SK-N-MC (cell line): Measurements from ENCODE around the gene CHTF18.

ENCODE experiments used
- DNase-seq: peaks from one replicate; pipeline ENCODE4 v3.0.0-alpha.2; 2011; ENCODE audit warnings: low read depth, low spot score
- H3K27ac ChIP-seq: fragments of 200-600 bp; sonication (generic); 2 replicates; pipeline ENCODE4 v1.5.1; 2016; ENCODE audit warnings: mixed run types
- H3K36me3 ChIP-seq: fragments of 200-600 bp; sonication (generic); 2 replicates; pipeline ENCODE4 v1.6.1; 2017; ENCODE audit warnings: antibody characterized with exemption, low read length, mixed read lengths; ENCODE audit not compliant: insufficient read depth
- H3K4me3 ChIP-seq: fragments of 200-600 bp; sonication (generic); 2 replicates; pipeline ENCODE4 v1.5.1; 2016
- H3K9ac ChIP-seq: fragments of 200-600 bp; sonication (generic); 2 replicates; pipeline ENCODE4 v1.8.0; 2017; ENCODE audit warnings: mixed run types, mixed read lengths; ENCODE audit not compliant: insufficient read length
- H3K9me3 ChIP-seq: fragments of 200-600 bp; sonication (generic); 2 replicates; pipeline ENCODE4 v1.6.1; 2017; ENCODE audit warnings: low read depth, mild to moderate bottlenecking, antibody characterized with exemption, low read length, moderate library complexity, mixed read lengths
- EZH2 ChIP-seq: fragments of 200-600 bp; sonication (generic); IDR thresholded peaks from one replicate; pipeline ENCODE4 v1.6.1; 2017; ENCODE audit warnings: antibody characterized with exemption
- FOXP2 ChIP-seq: optimal IDR thresholded peaks from 2 replicates; pipeline ENCODE3; 2011; ENCODE audit warnings: mild to moderate bottlenecking, moderate library complexity; ENCODE audit not compliant: insufficient read depth; ENCODE audit errors: extremely low read length, control extremely low read depth
- POLR2AphosphoS5 ChIP-seq: IDR thresholded peaks from 2 replicates; pipeline ENCODE4 v1.6.1; 2012; ENCODE audit warnings: mild to moderate bottlenecking, low read depth, low read length, borderline replicate concordance

CHTF18 gene

DNA sequence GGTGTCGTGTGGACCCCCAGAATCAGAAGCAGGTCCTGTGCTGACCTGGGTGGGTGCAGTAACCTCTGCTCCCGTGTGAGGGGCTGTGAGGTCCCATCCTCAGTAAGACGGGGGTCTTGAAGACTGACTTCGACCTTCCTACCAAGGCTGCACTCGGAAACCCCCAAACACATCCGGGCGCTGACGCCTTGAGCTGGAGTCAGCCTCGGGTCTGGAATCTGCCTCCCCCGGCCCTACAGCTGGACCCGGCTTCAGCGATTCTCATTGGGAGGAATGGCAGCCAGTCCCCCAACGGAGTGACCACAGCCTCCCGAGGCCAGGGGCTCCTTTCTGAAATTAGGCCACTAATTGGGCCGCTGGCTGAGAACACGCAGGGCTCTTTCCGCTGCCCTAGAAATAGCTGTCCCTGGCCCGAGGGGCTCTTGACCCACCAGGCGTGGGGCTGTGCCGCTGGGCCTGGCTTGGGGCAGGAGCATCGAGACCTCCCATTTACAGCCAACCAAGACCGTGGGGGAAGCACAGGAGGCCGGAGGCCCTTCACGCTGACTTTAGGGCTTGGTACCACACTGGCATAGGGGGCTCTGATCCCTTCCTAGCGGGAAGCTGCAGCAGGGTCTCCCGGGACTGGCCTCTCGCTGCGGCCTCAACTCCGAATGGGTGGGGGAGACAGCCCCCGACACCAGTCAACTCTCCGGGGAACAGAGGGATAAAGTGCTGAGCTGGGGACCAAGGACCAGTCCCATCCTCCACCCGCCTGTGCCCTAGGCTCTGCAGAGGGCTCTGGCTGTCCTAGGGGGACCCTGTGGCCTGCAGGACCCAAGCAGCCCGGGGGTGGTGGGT, 14.7 kb downstream of the CHTF18 start:
- Histone ChIP-seq H3K36me3 (no peaks in the 10 kb centered on the region), H3K27ac (no peak overlapping the region), H3K9me3 (no peaks in the 10 kb centered on the region), H3K4me3 (no peak overlapping the region), H3K9ac (no peak overlapping the region)
- TF ChIP-seq FOXP2 (no peak), POLR2AphosphoS5 (no peak), EZH2 (no peak)
- DNase-seq, result no peak

DNA sequence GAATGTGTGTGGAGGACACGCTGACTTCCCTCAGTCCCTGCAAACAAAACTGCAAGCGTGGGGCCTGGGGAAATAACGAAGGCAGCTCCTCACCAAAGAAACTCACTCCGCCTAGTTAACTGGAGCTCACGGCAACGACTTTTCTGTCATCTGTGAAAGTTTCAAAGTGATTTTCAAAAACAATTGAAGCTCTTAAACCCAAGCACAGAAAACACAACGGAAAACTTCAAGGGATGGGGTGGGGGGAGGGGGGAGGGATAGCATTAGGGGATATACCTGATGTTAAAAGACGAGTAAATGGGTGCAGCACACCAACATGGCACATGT, 15.3 kb downstream of the CHTF18 start:
- Histone ChIP-seq H3K4me3 (no peak overlapping the region), H3K27ac (no peak overlapping the region), H3K9me3 (no peaks in the 10 kb centered on the region), H3K36me3 (no peaks in the 10 kb centered on the region), H3K9ac (no peak overlapping the region)
- DNase-seq, result no peak
- TF ChIP-seq POLR2AphosphoS5 (no peak), FOXP2 (no peak), EZH2 (no peak)

DNA sequence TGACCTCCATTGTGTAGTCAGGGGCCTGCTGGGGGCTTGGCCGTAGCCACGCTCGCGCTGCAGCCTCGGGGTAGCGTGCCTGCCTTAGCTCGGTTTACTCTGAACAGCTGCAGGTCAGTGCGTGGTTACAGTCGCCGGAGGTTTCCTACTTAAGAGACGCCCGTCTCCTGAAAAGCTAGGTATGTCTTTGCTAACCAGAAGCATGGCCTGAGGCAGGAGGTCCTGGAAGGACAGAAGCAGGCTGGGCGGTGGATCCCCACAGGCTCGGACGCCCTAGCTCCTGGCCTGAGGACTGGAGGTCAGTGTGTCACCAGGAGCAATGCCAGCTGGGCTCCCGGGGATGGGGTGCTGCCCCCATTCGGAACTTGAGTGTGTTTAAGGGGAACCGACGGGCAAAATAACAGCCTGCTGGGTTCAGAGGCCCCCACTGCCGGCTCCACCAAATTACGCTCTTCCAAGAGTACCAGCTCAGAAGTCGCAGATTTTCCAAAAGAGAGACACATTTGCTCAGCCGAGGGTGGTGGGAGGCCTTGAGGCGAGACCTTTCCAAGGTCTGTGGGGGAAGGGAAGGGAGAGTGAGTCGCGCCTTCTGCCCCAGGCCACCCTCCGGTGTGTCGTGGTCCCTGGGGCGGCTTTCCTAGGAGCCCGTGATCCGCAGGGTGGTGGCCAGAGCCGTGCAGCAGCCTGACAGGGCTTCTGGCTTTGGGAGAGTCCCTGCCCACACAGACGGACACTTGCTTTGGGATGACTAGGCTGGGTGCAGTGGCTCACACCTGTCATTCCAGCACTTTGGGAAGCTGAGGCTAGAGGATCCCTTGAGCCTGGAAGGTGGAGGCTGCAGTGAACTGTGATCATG, 16.0 kb downstream of the CHTF18 start:
- Histone ChIP-seq H3K9me3 (no peaks in the 10 kb centered on the region), H3K9ac (no peak overlapping the region), H3K27ac (no peak overlapping the region), H3K4me3 (no peak overlapping the region), H3K36me3 (no peaks in the 10 kb centered on the region)
- DNase-seq, result no peak
- TF ChIP-seq FOXP2 (no peak), POLR2AphosphoS5 (no peak), EZH2 (no peak)

DNA sequence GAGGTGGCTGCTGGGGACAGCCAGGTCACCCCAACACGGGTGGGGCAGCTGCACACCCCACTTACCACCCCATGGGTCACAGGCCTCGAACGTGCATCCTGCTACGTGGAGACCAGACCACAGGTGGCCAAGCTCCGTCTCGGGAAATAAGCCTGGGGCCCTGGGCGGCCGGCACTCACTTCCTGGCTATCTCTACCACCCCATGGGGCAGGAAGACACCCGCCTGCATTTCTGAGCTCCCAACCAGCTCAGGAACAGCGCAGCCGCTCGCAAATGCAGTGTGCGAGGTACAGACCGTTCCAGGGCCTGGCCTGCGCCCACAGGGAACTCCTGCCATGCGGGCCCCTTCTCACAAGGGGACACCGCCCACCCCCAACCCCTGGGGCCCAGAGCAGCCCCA, 17.1 kb downstream of the CHTF18 start:
- TF ChIP-seq FOXP2, result no peak
- no peak for TF ChIP-seq POLR2AphosphoS5
- TF ChIP-seq EZH2, result no peak
- Histone ChIP-seq H3K36me3 (no peaks in the 10 kb centered on the region), H3K27ac (no peak overlapping the region), H3K4me3 (no peak overlapping the region), H3K9me3 (no peaks in the 10 kb centered on the region), H3K9ac (no peak overlapping the region)
- DNase-seq, result no peak

DNA sequence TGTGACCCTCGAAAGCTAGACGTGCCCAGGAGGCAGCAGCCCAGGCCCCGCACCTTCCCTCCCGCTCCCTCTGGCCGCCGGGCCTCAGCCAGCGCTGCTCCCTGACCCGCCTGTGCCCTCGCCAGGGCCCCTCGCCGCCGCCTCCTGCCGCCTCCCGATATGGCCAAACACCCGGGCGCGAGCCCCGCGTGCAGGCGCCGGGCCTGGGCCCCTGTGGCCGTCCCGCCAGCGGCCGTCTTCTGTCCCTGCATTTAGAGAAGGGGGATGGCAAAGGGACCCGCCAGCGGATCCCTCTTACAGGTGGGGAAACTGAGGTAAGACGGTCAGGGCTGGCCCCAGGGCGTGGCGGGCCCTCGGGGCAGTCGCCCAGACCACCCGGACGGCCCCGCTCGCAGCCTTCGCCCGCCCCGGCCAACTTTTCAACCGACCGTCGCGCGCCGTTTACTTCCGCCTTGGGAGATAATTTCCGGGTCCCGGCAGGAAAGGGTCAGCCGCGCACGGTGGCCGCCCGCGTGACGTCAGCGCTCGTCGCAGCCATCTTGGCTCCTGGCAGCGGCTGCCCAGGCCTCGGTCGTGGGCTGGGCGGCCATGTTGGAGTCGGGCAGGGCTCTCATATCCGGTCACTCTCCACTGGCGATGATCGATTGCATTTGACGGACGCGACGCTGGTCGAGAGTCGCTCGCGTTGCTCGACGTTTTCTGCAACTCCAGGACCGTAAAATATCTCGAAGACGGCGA, 19.1 kb downstream of the CHTF18 start:
- no peaks in the 10 kb centered on the region for H3K36me3 ChIP-seq
- H3K9ac ChIP-seq, result peak overlapping the region; percentile 79
- DNase-seq, result no peak
- H3K9me3 ChIP-seq, result no peaks in the 10 kb centered on the region
- TF ChIP-seq EZH2 (no peak), POLR2AphosphoS5 (peak; percentile 42; the same call in 1 of the 2 replicates)
- peak overlapping the region; percentile 88 for H3K4me3 ChIP-seq
- no peak overlapping the region for H3K27ac ChIP-seq

DNA sequence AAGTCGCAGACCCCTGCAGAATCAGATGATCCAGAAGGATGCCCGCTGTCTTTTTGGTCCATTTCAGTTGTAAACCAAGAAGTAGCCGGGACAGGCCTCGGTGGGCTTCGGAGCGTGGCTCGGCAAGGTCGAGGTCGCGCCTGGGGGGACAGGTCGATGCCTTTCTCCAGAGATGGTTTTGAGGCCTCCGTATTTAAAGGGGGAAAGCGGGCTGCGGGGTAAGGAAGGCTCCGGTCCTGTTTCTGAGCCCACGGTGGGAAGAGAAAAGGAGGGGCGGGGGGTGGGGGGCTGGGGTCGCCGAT, 19.6 kb downstream of the CHTF18 start:
- DNase-seq, result no peak
- H3K4me3 ChIP-seq, result peak overlapping the region; percentile 88
- TF ChIP-seq POLR2AphosphoS5, result no peak
- TF ChIP-seq EZH2, result no peak
- no peak for TF ChIP-seq FOXP2
- peak overlapping the region; percentile 77 for H3K9ac ChIP-seq
- no peaks in the 10 kb centered on the region for H3K36me3 ChIP-seq
- H3K9me3 ChIP-seq, result no peaks in the 10 kb centered on the region
- no peak overlapping the region for H3K27ac ChIP-seq

DNA sequence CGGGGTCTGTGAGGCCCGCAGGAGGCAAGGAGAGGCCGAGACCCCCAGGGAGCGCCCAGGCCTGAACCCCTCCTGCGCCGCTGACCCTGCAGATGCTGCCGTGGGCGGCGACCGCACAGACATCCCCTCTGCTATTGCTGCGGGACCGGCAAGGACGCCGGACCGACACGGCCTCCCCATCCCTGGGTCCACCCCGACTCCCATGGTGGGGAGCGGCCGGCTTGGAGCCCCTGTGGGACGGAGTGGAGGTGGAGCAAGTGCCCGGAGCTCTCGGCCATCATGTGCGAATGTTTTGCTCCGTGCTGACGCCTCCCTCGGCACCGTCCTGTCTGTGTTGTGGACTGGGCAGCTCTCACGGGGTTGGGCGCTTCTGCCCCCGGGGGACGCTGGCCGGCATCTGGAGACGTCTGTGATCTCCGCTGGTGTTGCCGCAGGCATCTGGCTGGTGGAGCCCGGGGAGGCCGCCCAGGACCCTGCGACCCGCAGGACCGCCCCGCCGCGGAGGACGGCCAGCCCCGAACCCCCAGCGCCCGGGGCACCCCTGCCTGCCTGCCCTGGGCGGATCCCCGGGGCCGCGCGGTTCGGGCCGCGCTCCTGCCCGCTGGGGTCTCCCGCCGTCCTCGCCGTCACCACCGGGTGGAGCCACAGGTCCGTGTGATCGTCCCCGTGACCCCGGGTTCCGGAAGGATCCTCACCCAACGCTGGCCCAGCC, 24.9 kb downstream of the CHTF18 start:
- Histone ChIP-seq H3K4me3 (no peak overlapping the region), H3K9me3 (no peaks in the 10 kb centered on the region), H3K9ac (no peak overlapping the region), H3K27ac (no peak overlapping the region), H3K36me3 (no peaks in the 10 kb centered on the region)
- DNase-seq, result no peak
- no peak for TF ChIP-seq POLR2AphosphoS5
- no peak for TF ChIP-seq FOXP2
- no peak for TF ChIP-seq EZH2

DNA sequence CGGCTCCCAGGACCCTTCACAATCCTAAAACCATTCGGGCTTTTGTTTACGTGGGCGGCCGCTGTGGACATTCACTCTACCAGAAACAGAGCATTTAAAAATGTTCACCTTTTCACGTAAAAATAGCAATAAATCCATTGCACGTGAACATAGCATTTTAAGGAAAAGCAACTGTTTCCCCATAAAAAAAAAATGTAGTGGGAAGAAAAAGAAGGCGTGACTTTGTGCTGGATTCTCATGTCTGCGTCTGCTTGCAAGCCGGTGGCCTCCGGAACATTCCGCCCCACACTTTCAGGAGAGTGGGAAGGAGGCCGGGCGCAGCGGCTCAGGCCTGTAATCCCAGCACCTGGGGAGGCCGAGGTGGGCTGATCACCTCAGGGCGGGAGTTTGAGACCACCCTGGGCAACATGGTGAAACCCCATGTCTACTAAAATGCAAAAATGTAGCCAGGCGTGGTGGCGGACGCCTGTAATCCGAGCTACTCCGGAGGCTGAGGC, 25.5 kb downstream of the CHTF18 start:
- H3K9me3 ChIP-seq, result no peaks in the 10 kb centered on the region
- DNase-seq, result no peak
- no peak overlapping the region for H3K27ac ChIP-seq
- H3K4me3 ChIP-seq, result no peak overlapping the region
- H3K36me3 ChIP-seq, result no peaks in the 10 kb centered on the region
- no peak overlapping the region for H3K9ac ChIP-seq
- TF ChIP-seq POLR2AphosphoS5 (no peak), FOXP2 (no peak), EZH2 (no peak)
